ENCODE results near the gene KCNJ12. TPM values are rescaled to one million over a fixed set of nuclear protein-coding genes. Genes with fewer than 3 reads are reported as not detected.

Gene KCNJ12
- total RNA-seq, 1 experiment from 2014 or later = 5.8 TPM

DNA sequence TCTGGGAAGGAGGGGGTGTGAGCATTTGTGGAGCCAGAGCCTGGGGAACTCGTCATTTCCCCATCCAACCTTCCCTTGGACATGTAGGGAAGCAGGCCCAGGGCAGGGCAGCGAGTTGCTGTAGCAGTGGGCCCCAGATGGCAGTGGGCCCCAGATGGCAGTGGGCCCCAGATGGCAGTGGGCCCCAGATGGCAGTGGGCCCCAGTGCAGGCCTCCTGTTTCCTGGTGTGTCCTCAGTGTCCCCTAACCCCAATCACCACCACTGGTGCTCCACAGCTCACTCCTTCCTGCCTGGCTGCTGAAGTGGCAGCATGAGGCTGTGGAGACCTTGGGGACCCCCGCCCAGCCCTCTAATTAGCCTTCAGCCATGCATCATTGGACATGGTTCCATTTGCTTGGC lies 4.5 kb downstream of the KCNJ12 start:
- Histone ChIP-seq H4K20me1 (ENCODE audit: insufficient read depth) (no peaks in the 10 kb centered on the region), H3K9me2 (ENCODE audit: insufficient read depth) (no peaks in the 10 kb centered on the region), H3K27me3 (ENCODE audit: insufficient read depth, low read length) (no peaks in the 10 kb centered on the region), H3K4me2 (ENCODE audit: low read length) (no peak overlapping the region), H3K27ac (ENCODE audit: low read depth, low read length) (no peak overlapping the region), H3K4me3 (replicated peaks in 1 of 2; ENCODE audit: low read depth in 1 of 2, low read length in 2 of 2) (no peak overlapping the region), H3K4me1 (ENCODE audit: control insufficient read depth in 1 of 2, insufficient read depth in 2 of 2, low read length in 2 of 2) (peaks cover 7 to 14% of the 10 kb centered on the region in 2 experiments; a peak in 2 of 4 replicates), H3K9ac (ENCODE audit: low read length) (no peak overlapping the region), H2AFZ (ENCODE audit: low read depth, low read length, poor library complexity, severe bottlenecking) (no peak overlapping the region), H3K9me3 (ENCODE audit: control insufficient read depth in 1 of 2, insufficient read depth in 1 of 2, low read depth in 1 of 2, low read length in 2 of 2) (no peaks in the 10 kb centered on the region), H3K36me3 (ENCODE audit: control insufficient read depth in 1 of 2, insufficient read depth in 2 of 2, low read length in 2 of 2) (no peaks in the 10 kb centered on the region), H3K79me2 (ENCODE audit: insufficient read depth, low read length) (peaks cover 3% of the 10 kb centered on the region; the same call in 1 of the 2 replicates)
- ChIA-PET CTCF (no interaction called here), RAD21 (ENCODE audit: low non-redundant PET in 1 of 2, low total read pairs in 2 of 2, uncharacterized antibody in 2 of 2, unreplicated experiment in 2 of 2) (no interaction called here), POLR2A (no interaction called here)
- no peak for ATAC-seq
- no TSS peak for BruUV-seq (replicated peaks)
- DNase-seq (ENCODE audit: low read depth, low spot score) = no peak
- intact Hi-C loops (cut with micrococcal nuclease) = no loop called here
- TF ChIP-seq RAD21 (IDR thresholded peaks at IDR 0.05; ENCODE audit: low read depth) = no peak

DNA sequence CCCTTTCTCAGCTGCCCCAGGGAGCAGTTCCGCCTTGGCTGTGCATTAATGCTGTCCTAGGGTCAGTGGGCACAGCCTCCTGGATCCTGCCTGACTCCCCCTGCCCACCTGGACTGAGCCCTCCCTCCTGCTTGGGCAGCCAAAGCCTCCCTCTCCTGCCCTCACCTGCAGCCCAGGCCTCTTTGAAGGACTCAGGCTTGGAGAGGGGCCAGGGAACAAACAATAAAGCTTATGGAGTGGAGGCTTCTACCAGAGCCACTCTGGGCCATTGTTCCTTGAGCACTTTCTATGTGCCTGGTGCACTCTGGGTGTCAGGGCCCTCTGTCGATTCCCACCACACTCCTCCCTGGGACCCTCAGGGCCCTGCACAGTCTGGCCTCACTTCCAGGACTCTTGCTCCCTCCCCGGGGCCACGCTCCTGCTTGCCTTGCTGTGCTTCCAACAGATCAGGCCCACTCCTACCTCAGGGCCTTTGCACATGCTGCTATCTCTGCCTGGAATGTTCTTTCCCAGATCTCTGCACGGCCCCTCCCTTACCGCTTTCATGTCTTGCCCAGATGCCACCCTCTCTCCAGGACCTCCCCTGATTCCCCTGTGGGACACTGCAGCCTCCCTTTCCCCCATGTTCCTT lies 5.0 kb downstream of the KCNJ12 start:
- POLR2A ChIA-PET = no interaction called here
- DNase-seq (ENCODE audit: low read depth, low spot score) = no peak
- H3K27me3 ChIP-seq (ENCODE audit: insufficient read depth, low read length) = no peaks in the 10 kb centered on the region
- ATAC-seq = no peak
- H3K36me3 ChIP-seq (ENCODE audit: control insufficient read depth in 1 of 2, insufficient read depth in 2 of 2, low read length in 2 of 2) = no peaks in the 10 kb centered on the region
- H3K9me2 ChIP-seq (ENCODE audit: insufficient read depth) = no peaks in the 10 kb centered on the region
- intact Hi-C loops (cut with micrococcal nuclease) = no loop called here
- no peaks in the 10 kb centered on the region for H4K20me1 ChIP-seq (ENCODE audit: insufficient read depth)
- CTCF ChIA-PET = no interaction called here
- no peaks in the 10 kb centered on the region for H3K9me3 ChIP-seq (ENCODE audit: control insufficient read depth in 1 of 2, insufficient read depth in 1 of 2, low read depth in 1 of 2, low read length in 2 of 2)
- BruUV-seq (replicated peaks) = no TSS peak
- no peak overlapping the region for H3K27ac ChIP-seq (ENCODE audit: low read depth, low read length)
- H3K4me2 ChIP-seq (ENCODE audit: low read length) = no peak overlapping the region
- H3K9ac ChIP-seq (ENCODE audit: low read length) = no peak overlapping the region
- H3K4me1 ChIP-seq (ENCODE audit: control insufficient read depth in 1 of 2, insufficient read depth in 2 of 2, low read length in 2 of 2) = peaks cover 7 to 12% of the 10 kb centered on the region in 2 experiments; a peak in 2 of 4 replicates
- RAD21 ChIA-PET (ENCODE audit: low non-redundant PET in 1 of 2, low total read pairs in 2 of 2, uncharacterized antibody in 2 of 2, unreplicated experiment in 2 of 2) = no interaction called here
- H3K4me3 ChIP-seq (replicated peaks in 1 of 2; ENCODE audit: low read depth in 1 of 2, low read length in 2 of 2) = no peak overlapping the region
- no peak overlapping the region for H2AFZ ChIP-seq (ENCODE audit: low read depth, low read length, poor library complexity, severe bottlenecking)
- peaks cover 3% of the 10 kb centered on the region; the same call in 1 of the 2 replicates for H3K79me2 ChIP-seq (ENCODE audit: insufficient read depth, low read length)
- TF ChIP-seq EZH2phosphoT487 (IDR thresholded peaks at IDR 0.05; ENCODE audit: borderline replicate concordance) (no peak), YY1 (IDR thresholded peaks at IDR 0.05; ENCODE audit: extremely low read depth, insufficient replicate concordance, low read depth, low read length) (no peak), SRF (IDR thresholded peaks at IDR 0.05; ENCODE audit: low read depth) (no peak), EGR1 (IDR thresholded peaks at IDR 0.05; ENCODE audit: low read depth) (no peak), ZNF274 (IDR thresholded peaks at IDR 0.05; ENCODE audit: low read depth, low read length) (no peak), POLR2AphosphoS5 (IDR thresholded peaks at IDR 0.05; ENCODE audit: low read depth, low read length) (no peak), CBX3 (IDR thresholded peaks at IDR 0.05; ENCODE audit: low read depth) (no peak), RAD21 (IDR thresholded peaks at IDR 0.05; ENCODE audit: low read depth) (no peak), JUND (IDR thresholded peaks at IDR 0.05) (no peak)
- TF ChIP-seq, protein P1, sequence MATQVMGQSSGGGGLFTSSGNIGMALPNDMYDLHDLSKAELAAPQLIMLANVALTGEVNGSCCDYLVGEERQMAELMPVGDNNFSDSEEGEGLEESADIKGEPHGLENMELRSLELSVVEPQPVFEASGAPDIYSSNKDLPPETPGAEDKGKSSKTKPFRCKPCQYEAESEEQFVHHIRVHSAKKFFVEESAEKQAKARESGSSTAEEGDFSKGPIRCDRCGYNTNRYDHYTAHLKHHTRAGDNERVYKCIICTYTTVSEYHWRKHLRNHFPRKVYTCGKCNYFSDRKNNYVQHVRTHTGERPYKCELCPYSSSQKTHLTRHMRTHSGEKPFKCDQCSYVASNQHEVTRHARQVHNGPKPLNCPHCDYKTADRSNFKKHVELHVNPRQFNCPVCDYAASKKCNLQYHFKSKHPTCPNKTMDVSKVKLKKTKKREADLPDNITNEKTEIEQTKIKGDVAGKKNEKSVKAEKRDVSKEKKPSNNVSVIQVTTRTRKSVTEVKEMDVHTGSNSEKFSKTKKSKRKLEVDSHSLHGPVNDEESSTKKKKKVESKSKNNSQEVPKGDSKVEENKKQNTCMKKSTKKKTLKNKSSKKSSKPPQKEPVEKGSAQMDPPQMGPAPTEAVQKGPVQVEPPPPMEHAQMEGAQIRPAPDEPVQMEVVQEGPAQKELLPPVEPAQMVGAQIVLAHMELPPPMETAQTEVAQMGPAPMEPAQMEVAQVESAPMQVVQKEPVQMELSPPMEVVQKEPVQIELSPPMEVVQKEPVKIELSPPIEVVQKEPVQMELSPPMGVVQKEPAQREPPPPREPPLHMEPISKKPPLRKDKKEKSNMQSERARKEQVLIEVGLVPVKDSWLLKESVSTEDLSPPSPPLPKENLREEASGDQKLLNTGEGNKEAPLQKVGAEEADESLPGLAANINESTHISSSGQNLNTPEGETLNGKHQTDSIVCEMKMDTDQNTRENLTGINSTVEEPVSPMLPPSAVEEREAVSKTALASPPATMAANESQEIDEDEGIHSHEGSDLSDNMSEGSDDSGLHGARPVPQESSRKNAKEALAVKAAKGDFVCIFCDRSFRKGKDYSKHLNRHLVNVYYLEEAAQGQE (IDR thresholded peaks at IDR 0.05; ENCODE audit: low read depth) = no peak
- TF ChIP-seq, protein P2, sequence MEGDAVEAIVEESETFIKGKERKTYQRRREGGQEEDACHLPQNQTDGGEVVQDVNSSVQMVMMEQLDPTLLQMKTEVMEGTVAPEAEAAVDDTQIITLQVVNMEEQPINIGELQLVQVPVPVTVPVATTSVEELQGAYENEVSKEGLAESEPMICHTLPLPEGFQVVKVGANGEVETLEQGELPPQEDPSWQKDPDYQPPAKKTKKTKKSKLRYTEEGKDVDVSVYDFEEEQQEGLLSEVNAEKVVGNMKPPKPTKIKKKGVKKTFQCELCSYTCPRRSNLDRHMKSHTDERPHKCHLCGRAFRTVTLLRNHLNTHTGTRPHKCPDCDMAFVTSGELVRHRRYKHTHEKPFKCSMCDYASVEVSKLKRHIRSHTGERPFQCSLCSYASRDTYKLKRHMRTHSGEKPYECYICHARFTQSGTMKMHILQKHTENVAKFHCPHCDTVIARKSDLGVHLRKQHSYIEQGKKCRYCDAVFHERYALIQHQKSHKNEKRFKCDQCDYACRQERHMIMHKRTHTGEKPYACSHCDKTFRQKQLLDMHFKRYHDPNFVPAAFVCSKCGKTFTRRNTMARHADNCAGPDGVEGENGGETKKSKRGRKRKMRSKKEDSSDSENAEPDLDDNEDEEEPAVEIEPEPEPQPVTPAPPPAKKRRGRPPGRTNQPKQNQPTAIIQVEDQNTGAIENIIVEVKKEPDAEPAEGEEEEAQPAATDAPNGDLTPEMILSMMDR (IDR thresholded peaks at IDR 0.05 in 2 of 3, conservative IDR thresholded peaks at IDR 0.05 in 1 of 3; ENCODE audit: borderline replicate concordance in 1 of 3, insufficient read depth in 1 of 3, low read depth in 2 of 3, low read length in 2 of 3) = no peak
- TF ChIP-seq, protein P3, sequence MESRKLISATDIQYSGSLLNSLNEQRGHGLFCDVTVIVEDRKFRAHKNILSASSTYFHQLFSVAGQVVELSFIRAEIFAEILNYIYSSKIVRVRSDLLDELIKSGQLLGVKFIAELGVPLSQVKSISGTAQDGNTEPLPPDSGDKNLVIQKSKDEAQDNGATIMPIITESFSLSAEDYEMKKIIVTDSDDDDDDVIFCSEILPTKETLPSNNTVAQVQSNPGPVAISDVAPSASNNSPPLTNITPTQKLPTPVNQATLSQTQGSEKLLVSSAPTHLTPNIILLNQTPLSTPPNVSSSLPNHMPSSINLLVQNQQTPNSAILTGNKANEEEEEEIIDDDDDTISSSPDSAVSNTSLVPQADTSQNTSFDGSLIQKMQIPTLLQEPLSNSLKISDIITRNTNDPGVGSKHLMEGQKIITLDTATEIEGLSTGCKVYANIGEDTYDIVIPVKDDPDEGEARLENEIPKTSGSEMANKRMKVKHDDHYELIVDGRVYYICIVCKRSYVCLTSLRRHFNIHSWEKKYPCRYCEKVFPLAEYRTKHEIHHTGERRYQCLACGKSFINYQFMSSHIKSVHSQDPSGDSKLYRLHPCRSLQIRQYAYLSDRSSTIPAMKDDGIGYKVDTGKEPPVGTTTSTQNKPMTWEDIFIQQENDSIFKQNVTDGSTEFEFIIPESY (IDR thresholded peaks at IDR 0.05; ENCODE audit: extremely low read depth, insufficient replicate concordance, low read length) = no peak

Measured in HCT116 (cell line).